ENCODE data around the gene CDNF.

DNA sequence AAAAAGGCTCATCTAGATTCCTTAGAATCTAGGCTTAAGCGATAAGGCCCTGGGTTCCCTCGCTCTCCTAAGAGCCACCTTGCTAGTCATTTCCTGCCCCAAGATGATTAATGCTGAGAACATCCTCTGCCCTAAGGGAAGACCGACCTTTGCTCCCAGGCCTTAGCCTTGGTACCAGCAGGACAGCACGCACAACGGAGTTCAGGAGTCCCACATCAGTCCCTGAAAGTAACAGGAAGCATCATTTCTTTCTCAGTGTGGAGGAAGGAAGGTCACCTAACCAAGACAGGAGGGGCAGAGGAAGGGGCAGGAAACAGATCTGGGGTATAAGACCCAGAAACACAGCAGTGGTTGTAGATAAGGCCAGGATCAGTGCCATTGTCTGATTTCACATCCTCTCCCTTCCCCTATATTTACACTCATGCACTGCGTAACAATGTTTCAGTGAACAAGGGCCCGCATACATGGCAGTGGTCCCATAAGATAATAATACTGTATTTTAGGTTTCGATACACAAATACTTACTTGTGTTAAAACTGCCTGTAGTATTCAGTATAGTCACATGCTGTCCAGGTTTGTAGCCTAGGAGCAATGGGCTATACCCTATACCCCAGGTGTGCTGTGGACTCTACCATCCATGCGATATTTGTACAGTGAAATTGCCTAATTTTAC is 55.0 kb downstream of the CDNF start:
- TF ChIP-seq POLR2A (IDR thresholded peaks at IDR 0.05; ENCODE audit: low read length) (no peak), GATA1 (IDR thresholded peaks at IDR 0.05; ENCODE audit: low read depth, low read length) (no peak)
